NB4 (cell line): ENCODE data around the gene APPL2.

ENCODE experiments used
- MYC ChIP-seq: IDR thresholded peaks from 2 replicates; pipeline ENCODE4 v1.6.1; 2011; ENCODE audit warnings: low read depth, low read length
- POLR2A ChIP-seq: IDR thresholded peaks from 2 replicates; pipeline ENCODE4 v1.6.1; 2011; ENCODE audit warnings: mild to moderate bottlenecking; ENCODE audit not compliant: insufficient read length; ENCODE audit errors: extremely low read depth
- TF ChIP-seq, protein P1 (sequence below): IDR thresholded peaks from one replicate; pipeline ENCODE4 v1.5.1; 2012; ENCODE audit warnings: low read depth, low read length
- TF ChIP-seq, protein P2 (sequence below): IDR thresholded peaks from 2 replicates; pipeline ENCODE4 v1.6.1; 2011; ENCODE audit warnings: low read depth, low read length

DNA sequence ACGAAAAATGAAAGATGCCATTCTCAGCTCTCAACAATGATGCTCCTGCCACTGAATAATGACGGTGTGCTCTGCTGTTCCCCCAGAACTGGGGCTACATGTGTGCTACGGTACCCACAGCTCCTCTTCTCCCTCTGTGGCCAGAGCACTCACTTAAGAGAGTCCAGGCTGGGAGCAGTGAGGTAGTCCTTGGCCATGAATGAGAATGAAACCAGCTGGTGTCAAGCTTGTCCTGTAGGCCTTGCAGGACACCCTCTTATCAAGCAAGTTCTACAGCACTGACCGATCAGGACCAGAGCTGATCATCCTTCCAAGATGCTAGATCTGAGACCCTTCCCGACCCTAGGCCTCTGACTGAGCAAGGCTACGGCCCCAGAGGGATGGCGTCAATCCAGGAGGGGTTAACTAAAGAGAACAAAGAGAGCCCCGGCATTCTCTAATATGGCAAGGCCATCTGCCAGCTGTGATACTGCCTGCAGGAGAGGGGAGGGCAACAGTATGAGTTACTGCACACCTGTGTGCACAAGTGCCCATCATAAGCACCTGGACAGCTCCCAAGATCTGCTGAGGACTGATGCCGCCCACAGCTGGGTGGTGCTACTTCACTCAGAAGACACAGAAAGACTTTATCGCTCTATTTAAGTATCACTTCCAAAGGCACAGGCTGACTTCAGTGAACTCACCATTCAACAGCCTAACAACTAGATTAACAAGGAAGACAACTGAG is 30.5 kb downstream of the APPL2 start:
- TF ChIP-seq, protein P1, sequence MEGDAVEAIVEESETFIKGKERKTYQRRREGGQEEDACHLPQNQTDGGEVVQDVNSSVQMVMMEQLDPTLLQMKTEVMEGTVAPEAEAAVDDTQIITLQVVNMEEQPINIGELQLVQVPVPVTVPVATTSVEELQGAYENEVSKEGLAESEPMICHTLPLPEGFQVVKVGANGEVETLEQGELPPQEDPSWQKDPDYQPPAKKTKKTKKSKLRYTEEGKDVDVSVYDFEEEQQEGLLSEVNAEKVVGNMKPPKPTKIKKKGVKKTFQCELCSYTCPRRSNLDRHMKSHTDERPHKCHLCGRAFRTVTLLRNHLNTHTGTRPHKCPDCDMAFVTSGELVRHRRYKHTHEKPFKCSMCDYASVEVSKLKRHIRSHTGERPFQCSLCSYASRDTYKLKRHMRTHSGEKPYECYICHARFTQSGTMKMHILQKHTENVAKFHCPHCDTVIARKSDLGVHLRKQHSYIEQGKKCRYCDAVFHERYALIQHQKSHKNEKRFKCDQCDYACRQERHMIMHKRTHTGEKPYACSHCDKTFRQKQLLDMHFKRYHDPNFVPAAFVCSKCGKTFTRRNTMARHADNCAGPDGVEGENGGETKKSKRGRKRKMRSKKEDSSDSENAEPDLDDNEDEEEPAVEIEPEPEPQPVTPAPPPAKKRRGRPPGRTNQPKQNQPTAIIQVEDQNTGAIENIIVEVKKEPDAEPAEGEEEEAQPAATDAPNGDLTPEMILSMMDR = no peak
- TF ChIP-seq POLR2A = no peak
- TF ChIP-seq, protein P2, sequence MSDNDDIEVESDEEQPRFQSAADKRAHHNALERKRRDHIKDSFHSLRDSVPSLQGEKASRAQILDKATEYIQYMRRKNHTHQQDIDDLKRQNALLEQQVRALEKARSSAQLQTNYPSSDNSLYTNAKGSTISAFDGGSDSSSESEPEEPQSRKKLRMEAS = no peak
- no peak for TF ChIP-seq MYC
